Fibroblast of skin of right biceps (primary cell): ENCODE measurements around the gene BCAT1.

Source experiments
- DNase-seq: peaks from one replicate; pipeline ENCODE4 v3.0.0-alpha.2; 2013

The BCAT1 gene, protein sequence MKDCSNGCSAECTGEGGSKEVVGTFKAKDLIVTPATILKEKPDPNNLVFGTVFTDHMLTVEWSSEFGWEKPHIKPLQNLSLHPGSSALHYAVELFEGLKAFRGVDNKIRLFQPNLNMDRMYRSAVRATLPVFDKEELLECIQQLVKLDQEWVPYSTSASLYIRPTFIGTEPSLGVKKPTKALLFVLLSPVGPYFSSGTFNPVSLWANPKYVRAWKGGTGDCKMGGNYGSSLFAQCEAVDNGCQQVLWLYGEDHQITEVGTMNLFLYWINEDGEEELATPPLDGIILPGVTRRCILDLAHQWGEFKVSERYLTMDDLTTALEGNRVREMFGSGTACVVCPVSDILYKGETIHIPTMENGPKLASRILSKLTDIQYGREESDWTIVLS

DNA sequence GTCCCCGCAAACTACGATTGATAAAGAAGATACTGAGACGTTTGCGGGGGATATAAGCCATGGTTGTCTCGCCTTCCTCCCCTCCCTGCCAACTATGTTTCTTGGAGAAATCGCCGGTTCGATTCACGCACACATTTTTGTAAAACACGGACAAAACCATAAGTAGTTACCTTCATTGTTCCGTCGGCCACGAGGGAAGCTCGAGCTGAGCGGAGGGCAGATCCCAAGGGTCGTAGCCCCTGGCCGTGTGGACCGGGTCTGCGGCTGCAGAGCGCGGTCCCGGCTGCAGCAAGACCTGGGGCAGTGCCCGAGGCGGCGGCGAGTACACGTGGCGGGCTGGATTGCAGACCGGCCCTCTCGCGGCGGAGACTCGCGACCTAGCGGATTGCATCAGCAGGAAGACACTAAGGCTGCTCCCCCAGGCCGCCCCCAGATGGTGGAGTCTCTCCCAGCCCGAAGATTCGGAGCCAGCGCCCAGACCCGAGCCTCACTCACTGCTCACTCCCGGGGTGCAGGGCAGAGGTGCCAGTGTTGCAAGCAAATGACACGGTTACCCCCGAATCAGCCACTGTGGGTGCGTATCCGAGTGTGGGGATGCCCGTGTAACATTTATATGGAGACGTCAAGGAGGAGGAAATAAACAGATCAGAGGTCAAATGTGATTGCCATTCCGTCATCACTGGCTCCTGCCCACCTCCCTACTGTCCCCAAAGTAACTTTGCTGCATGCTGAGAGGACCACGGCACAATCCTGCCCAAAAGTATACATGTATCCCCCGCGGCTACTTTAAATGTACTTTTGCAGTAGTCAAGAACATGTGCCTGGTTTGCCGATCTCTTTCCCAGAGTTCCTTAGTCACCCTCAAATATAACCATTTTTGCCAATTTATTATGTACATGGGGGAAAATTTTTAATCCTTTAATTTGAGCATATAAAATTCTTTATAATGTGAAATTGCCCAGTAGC, at the start of gene BCAT1:
Gene BCAT1 (minus strand): TSS at position 345 of the 966 bp plus-strand sequence. CDS start 169 bp downstream, at position 176.
- DNase-seq: peak; percentile 91

DNA sequence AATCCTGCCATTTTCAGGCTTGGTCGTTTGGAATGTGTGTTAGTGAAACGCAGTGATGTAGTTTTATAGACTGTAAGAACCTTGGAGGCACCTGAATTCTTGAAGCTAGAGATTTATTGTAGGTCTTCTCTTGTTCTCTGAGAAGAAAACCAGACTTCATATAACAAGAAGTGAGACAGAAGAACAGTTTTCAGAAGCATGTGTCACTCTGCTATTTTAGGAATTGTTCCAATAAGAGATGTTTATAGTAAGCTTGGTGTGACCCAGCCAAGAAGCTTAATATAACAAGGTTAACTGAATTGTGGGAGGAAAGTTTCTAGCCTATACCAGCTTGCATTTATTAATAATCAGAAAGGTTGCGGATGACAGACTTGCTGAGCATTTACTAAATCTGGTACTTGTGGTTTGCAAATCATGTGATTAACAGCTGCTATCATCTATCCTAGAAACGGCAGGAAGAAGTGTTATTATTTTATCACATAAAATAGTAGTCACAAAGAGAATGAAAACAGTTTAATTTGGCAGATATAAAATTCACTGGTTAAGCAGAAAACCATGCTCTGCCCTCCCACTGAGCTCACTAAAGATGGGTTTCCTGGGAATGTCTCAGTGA, 49.2 kb upstream of the BCAT1 start:
- peak; percentile 89 for DNase-seq

DNA sequence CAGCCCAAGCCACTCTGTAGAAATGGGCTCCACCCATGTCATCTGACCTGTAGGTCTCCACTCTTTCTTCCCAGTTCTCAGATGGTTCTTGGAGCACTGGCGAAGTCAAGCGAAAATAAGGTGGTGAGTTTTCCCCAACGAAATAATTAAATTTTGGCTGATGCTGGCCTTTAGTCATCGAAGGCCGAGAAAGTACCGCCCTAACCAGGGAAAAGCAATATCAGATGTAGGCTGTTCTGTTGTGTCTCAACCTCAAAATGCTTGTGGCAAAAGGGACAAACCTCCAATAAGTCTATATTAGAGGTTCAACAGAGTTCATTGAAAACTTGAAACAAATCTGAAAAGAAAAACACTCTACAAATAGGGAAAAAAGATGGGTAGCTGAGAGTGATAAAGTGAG, 48.6 kb upstream of the BCAT1 start:
- peak; percentile 12 for DNase-seq

DNA sequence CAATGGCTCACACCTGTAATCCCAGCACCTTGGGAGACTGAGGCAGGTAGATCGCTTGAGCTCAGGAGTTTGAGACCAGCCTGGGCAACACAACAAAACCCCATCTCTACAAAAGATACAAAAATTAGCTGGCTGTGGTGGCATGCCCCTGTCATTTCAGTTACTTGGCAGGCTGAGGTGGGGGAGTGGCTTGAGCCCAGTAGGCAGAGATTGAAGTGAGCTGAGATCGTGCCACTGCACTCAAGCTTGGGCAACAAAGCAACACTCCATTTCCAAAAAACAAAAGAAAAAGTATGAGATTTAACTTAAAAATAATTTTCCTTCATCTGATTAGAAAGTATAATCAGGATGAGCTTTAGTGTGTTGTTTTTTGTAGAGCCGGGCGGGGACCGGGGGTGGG, 47.9 kb upstream of the BCAT1 start:
- DNase-seq: no peak

DNA sequence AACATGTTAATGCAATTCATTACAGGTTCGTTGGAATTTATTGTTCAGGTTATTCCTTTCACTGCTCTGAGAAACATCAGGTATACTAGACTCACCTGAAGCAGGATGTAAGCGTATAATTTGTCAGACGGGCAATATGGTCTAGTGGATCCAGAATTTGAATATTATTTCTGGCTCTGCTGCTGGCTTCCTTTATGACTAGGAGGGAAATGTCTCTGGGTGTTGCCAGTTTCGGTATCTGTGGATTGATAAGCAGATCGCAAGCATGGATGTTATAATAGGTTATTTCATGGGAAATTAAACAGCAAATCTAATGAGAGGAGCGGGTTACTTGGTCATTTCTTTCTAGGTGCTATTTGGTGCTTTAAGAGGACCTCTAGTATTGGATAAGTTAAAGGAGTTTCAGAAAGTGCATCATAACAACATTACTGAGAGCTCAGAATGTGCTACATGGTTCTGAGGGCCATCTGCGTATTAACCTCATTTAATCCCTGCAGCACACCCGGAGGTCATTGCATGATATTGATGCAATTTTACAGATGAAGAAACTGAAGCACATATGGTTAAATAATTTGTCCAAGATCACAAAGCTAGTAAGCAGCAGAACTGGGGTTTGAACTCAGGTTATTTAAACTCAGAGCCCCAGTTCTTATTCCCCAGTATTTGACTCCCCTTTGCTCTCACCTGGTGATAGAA, 47.3 kb upstream of the BCAT1 start:
- no peak for DNase-seq

DNA sequence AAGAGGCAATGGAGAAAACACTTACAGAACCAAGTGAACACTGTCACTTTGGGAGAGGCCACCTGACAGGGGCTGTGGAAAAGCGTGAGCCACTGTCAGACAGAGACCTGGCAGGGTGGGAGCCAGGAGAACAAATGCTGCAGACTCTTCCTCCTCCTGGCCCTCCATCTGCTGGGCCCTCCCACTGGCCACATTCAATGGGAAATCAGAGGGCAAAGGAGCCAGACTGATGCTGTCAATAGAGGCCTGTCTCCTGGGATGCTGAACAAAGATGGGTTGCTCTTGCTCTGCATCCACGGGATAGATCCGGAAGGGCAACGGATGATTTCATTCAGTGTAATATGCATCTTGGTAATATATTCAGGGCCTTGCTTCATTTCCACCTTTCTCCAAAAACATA, 44.9 kb upstream of the BCAT1 start:
- DNase-seq: no peak

DNA sequence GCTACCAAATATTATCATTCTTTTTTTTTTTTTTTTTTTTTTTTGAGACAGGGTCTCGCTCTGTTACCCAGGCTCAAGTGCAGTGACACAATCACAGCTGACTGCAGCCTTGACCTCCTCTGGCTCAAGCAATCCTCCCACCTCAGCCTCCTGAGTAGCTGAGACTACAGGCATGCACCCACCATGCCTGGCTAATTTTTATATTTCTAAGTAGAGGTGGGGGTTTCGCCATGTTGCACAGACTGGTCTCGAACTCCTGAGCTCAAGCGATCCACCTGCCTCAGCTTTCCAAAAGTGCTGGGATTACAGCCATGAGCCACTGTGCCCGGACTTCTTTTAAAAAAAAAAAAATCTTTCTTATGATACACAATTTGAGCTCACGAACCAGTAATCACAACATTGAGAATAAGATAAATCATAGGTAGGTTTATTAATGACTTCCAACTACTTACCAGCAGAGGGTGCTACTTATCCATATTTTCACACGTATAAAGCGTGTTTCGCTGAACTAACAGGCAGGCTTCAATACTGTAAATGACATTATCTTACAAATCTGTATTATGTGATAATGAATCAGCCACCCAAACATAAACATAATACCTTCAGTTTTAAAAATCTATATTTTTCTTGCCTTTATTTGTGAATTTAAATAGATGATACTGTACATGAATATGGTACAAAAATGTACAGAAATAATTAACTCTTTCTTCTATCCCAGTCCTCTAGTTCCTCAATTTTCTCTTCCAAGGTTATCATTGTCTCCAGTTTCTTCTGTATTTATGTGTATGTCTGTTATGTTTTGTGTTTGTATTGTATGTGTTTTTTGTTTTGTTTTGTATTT, 42.5 kb upstream of the BCAT1 start:
- DNase-seq: peak; percentile 56

DNA sequence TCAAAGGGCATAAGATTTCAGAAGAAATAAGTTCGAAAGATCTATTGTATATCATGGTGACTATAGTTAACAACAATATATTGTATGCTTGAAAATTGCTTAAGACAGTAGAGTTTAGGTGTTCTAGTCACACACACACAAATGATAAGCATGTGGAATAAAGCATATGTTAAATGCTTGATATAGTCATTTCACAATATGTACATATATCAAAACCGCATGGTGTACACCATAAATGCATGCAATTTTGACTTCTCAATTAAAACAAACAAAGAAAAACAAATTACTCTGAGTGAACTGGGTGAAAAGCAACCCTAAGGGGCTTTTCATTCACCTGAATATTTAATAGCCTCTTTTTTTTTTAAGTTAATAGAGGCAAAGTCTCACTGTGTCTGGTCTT, 40.3 kb upstream of the BCAT1 start:
- DNase-seq: no peak

DNA sequence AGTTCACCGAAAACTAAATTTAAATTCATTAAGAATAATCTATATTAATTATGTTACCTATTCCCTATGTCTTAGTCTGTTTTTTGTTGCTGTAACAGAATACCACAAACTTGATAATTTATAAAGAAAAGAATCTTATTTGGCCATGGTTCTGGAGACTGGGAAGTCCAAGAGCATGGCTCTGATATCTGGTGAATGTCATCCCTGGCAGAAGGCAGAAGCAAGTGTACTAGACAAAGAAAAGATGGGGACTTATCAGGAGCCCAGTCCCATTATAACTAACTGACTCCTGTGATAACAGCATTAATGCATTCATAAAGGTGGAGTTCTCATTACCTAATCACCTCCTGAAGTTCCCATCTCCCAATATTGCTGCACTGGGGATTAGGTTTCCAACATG, 33.3 kb upstream of the BCAT1 start:
- no peak for DNase-seq

DNA sequence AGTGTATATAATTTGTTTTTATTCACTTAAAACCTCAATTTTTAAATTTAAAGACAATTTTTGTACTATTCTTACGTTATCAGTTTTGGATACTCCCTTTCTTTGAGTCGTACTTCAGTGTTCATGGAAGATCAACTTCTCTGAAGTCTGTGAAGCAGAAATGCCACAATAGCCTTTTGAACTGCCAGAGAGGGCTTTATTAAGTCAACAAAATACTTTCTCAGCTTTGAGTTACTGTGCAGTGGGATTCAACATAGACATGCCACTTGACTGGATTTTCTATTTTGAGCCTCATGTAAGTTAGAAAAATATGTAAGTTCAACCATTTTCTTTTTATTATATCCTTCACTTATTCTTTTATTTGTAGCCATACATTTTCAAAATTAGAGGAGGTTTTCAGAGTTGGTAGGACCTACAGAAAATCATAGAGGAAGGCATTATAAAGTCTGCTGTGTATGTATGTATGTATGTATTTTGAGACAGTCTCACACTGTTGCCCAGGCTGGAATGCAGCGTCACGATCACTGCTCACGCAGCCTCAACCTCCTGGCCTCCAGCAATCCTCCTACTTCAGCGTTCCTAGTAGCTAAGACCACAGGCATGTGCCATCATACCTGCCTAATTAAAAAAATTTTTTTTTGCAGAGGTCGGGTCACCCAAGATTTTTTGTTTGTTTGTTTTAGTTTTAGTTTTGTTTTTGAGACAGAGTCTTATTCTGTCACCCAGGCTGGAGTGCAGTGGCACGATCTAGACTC, 31.3 kb upstream of the BCAT1 start:
- no peak for DNase-seq

DNA sequence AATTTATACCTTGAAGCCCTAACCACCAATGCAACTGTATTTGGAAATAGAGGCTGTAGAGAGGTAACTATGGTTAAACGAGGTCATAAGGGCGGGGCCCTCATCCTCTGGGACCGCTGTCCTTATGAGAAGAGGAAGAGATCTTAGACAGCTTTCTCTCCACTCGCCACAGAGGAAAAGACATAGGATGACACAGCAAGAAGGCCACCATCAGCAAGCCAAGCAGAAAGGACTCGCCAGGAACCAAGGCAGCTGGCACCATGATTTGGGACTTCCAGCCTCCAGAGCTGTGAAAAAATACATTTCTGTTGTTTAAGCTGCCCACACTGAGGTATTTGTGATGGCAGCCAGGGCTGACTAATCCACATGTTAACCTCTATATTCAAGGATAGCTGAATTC, 30.4 kb upstream of the BCAT1 start:
- no peak for DNase-seq

DNA sequence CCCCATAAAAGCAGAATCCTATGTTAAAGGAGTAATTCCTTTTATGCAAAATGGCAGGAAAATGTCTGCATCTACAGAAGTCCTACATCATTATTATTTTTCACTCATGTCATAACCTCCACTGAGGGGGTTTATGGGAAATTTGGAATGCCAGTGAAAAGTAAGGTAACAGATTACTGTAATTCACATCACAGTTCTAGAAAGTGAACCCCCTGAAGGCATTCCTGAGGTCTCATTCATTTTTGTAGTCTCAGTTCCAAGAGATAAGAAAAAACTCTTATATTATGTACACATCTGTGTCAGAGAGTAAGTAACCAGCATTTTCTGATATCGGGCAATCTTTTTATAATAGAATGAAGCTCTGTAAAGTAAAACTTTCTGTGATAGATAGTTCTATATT, 28.8 kb upstream of the BCAT1 start:
- no peak for DNase-seq

DNA sequence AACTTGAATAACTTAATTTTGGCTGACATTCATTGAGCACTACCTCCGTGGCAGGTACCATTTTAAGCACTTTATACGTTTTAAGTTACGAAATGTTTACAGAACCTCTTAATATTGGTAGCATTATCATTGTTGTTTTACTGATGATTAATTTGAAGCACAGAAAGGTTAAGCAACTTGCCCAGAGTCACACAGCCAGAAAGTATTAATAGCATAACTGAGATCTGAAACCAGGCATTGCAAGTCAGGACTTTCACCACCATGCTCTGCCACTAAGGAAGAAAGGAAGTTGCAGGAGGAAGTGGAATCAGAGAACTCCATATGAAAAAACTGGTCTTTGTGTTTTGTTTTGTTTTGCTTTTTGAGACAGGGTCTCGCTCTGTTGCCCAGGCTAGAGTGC, 28.2 kb upstream of the BCAT1 start:
- DNase-seq: no peak

DNA sequence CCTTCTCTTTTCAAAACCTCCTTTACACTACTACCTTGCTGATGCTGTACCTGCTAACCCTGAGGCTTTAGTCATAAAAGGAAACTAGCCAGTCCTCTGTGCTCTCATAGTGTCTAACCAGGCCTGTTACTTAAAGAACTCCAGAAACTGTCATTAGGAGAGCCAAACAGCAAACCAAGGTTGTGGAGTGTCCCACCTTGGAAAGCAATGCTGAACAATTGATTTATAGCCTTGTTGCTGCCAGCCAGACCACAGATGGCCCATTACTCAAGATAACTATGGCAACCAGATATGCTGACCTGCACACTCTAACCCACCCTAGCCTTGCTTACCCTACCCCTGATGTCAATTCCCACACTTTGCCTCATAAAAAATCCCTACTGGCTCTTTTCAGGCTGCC, 26.5 kb upstream of the BCAT1 start:
- DNase-seq: no peak

DNA sequence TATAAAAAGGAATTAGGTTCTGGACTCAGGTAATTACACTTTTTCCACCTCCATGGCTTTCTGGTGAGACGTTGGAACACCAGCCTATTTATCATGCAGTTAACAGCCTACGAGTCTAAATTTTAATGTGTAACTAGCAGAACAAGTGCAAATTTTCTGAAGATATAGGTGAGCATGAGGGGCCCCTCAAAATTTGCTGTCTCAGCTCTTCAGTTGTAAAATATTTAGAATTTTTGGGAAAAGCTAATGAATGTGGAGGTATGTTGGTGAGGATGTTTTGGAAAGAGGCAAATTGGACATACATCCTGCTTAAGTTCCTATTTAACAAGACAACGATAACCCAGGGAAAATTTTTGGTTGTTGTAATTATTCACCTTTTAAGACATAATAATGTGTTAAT, 25.3 kb upstream of the BCAT1 start:
- DNase-seq: no peak

DNA sequence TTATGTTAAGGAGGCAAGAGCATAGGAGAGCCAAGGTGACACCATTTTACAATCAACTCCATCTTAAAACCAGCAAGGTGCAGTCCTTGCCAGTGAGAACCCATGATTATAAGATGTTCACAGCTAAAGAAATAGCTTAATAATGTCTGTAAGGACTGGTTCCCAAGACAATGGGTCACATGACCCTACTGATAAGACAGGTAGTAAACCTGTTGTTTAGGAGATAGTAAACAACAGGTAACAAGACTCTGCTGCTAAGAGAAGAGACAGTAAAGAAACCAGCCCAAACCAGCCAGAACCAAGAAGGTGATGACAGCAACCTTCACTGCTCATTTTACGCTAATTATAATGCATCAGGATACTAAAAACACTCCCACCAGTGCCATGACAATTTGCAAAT, 23.2 kb upstream of the BCAT1 start:
- no peak for DNase-seq

DNA sequence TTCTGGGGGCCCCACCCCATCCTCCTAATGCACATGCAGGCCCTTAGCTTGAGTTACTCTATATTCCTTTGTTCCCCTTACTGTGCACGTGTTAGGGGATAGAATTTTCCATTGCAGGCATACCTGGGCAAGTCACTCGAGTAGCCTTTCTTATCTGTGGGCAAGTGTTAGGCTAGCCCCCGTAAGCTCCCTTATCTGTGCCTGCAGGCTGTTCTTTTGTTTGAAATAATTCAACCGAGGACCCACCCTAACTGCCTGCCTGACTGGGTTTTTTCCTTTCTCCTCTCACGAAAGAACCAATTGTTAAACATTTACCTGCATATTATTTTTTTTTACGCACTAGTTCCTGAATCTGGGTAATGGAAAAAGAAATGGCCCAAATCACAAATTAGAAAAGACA, 21.3 kb upstream of the BCAT1 start:
- no peak for DNase-seq

DNA sequence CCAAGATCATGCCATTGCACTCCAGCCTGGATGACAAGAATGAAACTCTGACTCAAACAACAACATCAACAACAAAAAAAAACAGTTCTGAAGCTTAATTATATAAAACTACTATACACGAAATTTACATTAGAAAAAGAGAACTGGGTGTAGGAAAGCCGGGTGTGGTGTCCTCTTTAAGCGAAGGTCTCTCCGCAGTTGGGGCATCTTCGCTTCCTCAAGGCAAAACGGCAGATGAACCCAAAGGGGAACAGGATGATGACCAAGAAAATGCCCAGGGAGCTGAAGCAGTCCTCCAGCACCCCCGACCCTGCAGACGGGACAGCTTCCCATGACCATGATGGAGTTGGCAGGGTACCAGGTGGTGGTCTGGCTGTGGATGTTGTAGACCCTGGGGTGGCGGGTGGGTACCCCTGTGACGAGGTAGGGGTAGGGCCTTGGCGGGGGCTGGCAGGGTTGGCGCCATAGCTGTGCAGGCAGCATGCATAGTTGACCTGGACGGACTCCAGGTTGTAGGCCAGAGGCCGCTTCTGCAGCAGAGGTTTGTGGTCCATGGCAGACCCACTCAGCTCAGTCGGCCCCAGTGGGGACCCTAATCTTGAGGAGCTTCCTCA, 18.2 kb upstream of the BCAT1 start:
- DNase-seq: no peak

DNA sequence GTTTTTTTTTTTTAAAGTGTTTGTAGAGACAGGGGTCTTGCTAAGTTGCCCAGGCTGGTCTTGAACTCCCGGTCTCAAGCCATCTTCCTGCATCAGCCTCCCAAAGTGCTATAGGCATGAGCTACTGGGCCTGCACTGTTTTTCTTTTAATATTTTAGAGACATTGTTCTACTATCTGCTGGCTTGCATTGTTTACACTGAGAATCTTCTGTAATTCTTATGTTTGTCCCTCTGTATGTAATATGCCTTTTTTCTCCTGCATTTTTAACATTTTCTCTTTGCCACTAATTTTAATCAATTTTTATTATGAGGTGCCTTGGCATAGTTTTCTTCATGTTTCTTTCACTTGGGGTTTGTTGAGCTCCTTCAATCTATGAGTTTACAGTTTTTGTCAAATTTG, 15.4 kb upstream of the BCAT1 start:
- DNase-seq: no peak

DNA sequence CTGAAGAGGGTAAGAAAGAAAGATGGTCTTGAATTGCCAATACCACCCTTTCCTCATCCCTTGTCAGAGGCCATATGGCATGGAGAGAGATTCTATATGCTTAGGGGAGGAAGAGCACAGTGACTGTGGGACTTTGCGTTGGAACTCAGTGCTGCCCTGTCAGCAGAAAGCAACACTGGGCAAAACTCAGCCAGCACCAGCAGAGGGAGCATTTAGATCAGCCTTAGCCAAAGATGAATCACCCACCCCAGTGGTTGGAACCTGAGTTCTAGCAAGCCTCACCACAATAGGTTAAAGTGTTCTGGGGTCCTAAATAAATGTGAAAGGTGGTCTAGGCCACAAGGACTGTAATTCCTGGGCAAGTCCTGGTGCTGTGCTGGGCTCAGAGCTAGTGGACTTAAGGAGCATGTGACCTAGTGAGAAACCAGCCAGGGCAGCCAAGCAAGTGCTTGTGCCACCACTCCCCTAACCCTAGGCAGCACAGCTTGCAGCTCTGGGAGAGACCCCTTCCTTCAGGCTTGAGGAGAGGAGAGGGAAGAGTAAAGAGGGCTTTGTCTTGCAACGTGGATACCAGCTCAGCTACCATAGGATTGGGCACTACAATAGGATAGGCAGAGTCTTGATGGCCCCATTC, 11.4 kb upstream of the BCAT1 start:
- DNase-seq: peak; percentile 58
